ENCODE measurements around the gene ADISSP.

Gene ADISSP

GRCh38 chr20:3714092-3714491 is 53.5 kb downstream of the ADISSP start:
- no peak for DNase-seq (ENCODE audit: low read depth)

- no peak for DNase-seq (ENCODE audit: low read depth)
Observed at GRCh38 chr20:3712279-3712873, 55.2 kb downstream of the ADISSP start, which contains the start of gene SIGLEC1. Gene SIGLEC1 (minus strand): TSS chr20:3712600. CDS start chr20:3707128, 5,472 bp downstream.

GRCh38 chr20:3711484-3711941 is 56.0 kb downstream of the ADISSP start:
- no peak for DNase-seq (ENCODE audit: low read depth)

GRCh38 chr20:3710703-3711483 is 56.7 kb downstream of the ADISSP start:
- no peak for DNase-seq (ENCODE audit: low read depth)

- no peak for DNase-seq (ENCODE audit: low read depth)
Observed at GRCh38 chr20:3710011-3710466, 57.5 kb downstream of the ADISSP start.

- DNase-seq (ENCODE audit: low read depth) = no peak
Observed at GRCh38 chr20:3707508-3707899, 60.0 kb downstream of the ADISSP start.

- DNase-seq (ENCODE audit: low read depth) = no peak
Observed at GRCh38 chr20:3706774-3707507, 60.6 kb downstream of the ADISSP start.

GRCh38 chr20:3705970-3706739 is 61.4 kb downstream of the ADISSP start:
- DNase-seq (ENCODE audit: low read depth) = no peak

GRCh38 chr20:3705491-3705969 is 62.0 kb downstream of the ADISSP start:
- no peak for DNase-seq (ENCODE audit: low read depth)

GRCh38 chr20:3704087-3704486 is 63.5 kb downstream of the ADISSP start:
- no peak for DNase-seq (ENCODE audit: low read depth)
